Eye (tissue), 1 donor: Measurements from ENCODE around the gene GSTT2.

ENCODE experiments used
- DNase-seq: peaks from one replicate; pipeline ENCODE4 v3.0.0-alpha.2; 2015

The GSTT2 gene

DNA sequence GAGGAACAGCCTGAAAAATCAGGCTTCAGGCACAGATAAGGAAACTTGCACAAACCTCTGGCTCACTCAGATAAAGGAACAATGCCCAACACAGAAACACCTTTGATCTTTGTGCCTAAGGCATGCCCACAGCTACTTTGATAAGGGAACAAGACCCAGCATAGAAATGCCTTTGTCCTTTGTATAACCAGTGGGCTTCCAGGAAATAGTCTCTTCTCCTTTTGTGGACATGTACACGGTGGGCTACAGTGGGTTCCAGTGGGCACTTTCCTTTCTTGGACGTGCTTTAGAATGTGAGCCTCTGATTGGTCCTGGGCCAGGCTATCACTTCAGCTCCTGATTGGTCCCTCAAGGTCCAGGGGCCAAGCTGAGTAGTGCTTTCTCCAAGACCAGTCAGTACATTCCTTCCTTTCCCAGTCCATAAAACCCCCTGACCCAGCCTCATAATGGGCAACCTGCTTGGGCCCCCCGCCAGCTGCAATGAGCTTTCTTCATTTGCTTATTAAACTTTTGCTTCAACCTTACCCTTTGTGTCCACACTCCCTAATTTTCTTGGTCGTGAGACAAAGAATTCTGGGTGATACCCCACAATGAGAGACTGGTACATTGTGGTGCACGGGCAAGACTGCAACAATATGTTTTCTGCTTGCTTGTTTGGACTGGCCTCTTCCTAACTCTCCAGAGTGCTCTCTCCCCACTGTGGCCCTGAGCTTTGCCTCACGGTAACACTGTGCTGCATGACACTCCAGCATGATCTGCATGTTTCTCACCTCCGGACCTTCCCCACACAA is 29.5 kb downstream of the GSTT2 start:
- no peak for DNase-seq

DNA sequence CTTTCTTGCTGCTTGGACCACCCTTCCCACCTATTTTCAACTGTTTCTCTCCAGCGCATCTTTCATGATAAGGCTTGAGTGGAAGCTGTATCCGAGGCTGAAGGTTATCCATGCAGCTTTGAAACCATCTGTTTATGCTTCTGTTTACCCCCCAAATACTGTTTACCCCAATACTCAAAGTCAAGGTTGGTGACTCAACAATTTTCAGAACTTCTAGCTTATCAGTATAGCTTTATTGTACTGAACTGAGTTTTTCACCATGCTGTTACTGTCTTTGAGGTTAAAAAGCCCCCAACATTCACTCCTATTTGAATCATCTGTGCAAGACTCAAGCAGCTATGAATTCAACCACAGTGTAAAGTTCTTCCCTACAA is 30.1 kb downstream of the GSTT2 start:
- no peak for DNase-seq

DNA sequence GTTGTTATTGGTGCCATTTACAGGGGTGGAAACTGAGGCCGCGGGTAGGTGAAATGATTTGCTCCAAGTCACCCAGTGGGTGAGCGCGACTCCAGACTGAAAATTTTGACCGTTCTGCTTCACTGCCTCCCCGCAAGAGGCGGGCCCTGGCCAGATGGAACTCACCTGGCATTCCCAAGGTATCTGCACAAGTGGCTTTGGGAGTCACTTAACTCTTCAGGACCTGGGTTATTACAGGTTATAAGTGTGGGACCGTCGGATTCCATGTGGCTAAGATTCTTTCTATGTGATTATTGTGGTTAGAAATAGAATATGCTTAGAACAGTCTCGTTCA is 31.8 kb downstream of the GSTT2 start:
- DNase-seq, result no peak

DNA sequence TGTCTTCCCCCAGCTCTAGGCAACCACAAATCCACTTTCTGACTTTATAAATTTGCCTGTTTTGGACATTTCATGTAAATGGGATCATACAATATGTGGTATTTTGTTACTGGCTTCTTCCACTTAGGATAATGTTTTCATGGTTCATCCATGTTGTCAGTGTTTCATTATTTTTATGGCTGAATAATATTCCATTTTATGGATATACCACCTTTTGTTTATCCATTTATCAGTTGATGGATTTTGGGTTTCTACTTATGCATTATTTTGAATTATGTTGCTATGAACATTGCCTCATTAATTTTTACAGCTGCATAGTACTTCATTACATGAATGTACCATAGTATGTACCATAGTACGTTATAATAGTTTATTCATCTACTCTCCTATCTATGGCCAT is 36.2 kb downstream of the GSTT2 start:
- DNase-seq, result no peak

DNA sequence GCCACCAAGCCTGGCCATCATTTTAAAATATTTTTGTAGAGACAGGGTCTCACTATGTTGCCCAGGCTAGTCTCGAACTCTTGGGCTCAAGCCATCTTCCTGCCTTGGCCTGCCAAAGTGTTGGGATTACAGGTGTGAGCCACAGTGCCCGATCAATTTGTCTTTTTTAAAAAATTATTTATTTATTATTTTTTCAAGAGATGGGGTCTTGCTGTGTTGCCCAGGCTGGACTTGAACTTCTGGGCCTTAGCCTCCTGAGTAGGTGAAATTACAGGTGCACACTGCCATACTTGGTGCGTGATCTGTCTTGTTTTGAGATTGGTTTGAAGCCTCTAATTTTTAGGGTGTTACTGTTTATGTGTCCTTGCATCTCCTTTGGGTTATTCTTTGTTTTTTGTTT is 41.4 kb downstream of the GSTT2 start:
- no peak for DNase-seq

DNA sequence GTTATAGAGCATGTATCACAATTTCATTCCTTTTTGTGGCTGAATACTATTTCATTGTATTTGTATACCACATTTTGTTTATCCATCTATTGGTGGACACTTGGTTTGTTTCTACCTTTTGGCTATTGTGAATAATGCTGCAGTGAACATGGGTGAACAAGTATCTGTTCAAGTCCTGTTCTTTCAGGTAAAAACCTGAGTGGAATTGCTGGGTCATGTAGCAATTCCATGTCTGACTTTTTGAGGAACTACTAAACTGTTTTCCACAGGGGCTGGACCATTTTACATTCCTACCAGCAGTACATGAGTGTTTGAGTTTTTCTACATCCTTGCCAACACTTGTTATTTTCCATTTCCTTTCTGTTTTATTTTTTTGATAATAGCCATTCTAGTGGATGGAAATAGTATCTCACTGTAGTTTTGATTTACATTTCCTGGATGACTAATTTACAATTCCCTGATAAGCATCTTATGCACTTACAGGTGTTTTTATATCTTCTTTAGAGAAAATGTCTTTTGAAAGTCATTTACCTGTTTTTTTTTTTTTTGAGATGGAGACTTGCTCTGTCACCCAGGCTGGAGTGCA is 43.4 kb downstream of the GSTT2 start:
- DNase-seq, result no peak

DNA sequence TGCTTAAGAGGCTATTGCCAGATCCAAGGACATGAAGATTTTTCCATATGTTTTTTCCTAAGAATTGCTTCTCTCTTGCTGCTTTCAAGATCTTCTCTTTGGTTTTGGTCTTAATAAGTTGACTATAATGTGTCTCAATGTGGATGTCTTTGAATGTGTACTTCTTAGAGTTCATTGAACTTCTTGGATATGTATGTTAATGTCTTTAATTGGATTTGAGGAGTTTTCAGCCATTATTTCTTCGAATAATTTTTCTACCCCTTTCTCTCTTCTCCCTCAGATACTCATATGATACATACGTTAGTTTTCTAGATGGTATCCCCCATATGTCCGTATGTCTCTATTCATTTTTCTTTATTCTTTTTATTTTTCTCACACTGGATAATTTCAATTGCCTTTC is 44.4 kb downstream of the GSTT2 start:
- no peak for DNase-seq

DNA sequence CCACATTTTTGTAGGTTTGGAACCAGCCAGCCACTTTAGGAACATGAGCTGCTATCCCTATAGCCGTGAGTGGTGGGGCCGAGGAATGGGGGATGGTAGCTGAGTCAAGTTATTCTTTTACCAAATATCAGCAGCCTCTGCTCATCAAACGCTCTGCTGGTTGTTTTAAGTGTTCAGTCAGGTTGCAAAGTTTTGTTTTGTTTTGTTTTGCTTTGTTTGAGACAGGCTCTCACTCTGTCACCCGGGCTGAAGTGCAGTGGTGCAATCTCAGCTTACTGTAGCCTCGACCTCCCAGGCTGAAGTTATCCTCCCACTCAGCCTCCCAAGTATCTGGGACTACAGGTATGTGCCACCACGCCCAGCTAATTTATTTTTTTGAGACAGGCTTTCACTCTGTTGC is 45.5 kb downstream of the GSTT2 start:
- no peak for DNase-seq

DNA sequence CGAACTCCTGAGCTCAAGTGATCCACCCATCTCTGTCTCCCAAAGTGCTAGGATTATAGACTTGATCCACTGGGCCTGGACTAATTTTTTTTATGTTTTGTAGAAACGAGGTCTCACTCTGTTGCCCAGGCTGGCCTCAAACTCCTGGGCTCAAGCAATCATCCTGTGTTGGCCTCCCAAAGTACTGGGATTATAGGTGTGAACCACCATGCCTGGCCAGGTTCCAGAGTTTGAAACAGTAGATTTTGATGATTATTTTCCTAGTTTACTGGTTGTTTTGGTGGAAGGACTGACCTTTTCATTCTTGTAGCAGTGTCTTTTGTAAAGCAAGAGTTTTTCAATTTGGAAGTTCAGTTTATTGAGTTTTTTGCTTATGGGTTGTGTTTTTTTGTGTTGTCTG is 46.1 kb downstream of the GSTT2 start:
- DNase-seq, result no peak

DNA sequence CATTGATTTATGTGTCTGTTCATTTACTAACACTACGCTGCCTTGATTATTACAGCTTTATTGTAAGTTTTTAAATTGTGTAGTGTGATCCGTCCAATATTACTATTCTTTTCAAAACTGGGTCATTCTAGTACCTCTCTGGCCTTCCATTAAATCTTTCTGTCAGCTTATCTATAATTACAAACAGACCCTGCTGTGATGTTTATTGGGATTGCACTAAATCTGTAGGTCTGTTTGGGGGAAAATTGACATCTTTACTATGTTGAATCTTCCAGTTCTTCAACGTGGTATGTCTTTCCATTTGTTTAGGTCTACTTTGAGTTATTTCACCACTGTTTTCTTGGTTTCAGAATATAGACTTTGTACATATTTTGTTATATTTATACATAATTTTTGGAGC is 46.8 kb downstream of the GSTT2 start:
- DNase-seq, result no peak

DNA sequence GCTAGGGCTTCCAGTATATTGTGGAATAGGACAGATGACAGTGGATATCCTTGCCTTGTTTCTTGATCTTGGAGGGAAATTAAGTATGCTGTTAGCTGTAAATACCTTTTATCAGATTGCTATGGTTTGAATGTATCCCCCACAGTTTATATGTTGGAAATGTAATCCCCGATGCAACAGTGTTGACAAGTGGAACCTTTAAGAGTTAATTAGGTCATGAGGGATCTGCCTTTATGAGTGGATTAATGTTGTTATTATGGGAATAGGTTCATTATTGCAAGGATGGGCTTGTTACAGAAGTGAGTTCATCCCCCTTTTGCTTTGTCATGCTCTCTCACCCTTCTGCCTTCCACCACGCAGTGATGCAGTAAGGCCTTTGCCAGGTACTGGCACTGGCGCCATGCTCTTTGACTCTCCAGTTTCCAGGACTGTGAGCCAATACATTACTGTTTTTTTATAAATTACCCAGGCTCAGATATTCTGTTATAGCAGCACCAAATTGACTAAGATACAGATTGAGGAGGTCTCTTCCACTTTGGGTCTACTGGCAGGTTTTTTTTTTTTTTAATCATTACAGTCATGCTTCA is 47.5 kb downstream of the GSTT2 start:
- DNase-seq, result no peak

DNA sequence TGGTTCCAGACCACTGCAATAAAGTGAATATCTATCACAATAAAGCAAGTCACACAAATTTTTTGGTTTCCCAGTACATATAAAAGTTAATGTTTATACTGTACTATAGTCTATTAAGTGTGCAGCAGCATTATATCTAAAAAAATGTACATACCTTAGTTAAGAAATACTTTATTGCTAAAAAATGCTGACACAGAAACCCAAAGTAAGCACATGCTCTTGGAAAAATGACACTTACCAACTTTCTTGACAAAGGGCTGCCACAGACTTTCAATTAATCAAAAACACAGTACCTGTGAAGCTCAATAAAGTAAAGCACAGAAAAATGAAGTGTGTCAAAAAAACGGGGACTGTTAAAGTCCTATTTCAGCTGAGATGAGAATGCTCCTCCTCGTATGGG is 48.1 kb downstream of the GSTT2 start:
- DNase-seq, result no peak

DNA sequence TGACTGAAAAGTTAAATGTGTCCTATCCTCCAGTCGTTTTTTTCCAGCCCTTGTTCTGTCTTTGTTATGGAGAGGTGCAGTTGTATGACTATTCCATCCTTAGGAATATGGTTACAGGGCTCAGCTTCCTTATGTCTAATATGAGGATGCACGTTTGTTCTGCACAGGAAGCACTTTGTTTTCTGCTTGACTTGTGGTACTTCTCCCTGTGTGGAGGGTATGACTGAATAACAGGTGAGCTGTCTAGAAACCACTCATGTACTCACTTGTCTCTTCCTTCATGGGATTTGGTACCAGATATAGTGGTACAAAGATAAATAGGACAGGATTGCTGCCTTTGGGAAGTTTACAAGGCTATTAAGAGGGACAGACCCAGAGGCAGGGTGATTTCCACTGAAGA is 48.6 kb downstream of the GSTT2 start:
- no peak for DNase-seq

DNA sequence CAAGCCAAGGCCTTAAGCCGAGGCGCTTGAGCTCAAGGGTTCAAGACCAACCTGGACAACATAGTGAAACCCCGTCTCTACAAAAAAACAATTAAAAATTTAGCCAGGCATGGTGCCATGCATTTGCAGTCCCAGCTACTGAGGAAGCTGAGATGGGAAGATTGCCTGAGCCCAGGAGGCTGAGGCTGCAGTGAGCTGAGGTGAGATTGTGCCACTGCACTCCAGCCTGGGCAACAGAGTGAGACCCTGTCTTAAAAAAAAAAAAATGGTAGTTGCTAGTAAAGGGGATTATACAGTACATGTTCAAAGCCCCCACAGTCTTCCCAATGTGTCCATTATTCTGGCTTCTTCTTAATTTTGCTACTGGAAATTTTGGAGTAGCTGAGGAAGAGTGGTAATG is 49.4 kb downstream of the GSTT2 start:
- no peak for DNase-seq

DNA sequence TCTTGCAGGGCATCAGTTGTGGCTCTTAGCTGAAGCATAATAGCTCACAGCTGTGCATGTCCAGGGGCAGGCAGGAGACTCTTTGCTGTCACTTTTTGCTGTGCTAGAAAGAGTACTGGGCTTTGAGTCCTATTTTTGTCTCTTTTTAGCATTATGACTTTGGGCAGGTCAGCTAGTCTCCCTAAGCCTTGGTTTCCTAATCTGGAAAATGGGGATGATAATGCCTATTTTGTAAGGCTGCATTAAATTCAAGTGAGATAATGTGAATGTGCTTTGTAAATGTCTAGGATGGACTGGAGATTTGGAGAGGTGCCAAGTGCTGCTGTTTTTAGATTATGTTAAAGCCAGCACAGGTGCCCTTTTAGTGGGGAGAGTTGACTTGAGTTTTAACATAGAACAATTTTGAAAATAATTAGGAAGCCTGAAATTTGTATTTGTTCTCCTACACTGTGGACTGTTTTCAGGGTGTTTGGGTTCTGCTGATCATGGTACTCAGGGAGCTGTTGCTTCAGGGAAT is 50.3 kb downstream of the GSTT2 start:
- DNase-seq, result no peak
